Hepatocyte (in vitro differentiated cells): Measurements from ENCODE around the gene WASF3. TPM values are rescaled to one million over a fixed set of nuclear protein-coding genes. Genes with fewer than 3 reads are reported as not detected.

ENCODE experiments used
- DNase-seq: peaks from one replicate; pipeline ENCODE4 v3.0.0-alpha.2; 2016; ENCODE audit warnings: low spot score
- H2AFZ ChIP-seq: fragments of 200-600 bp; sonication (generic); 2 replicates; pipeline ENCODE4 v1.6.0; 2016; ENCODE audit warnings: antibody characterized with exemption, mild to moderate bottlenecking
- H3K27ac ChIP-seq: fragments of 200-600 bp; sonication (generic); 2 replicates; pipeline ENCODE4 v1.5.1; 2016; ENCODE audit warnings: mild to moderate bottlenecking
- H3K27me3 ChIP-seq: fragments of 200-600 bp; sonication (generic); 2 replicates; pipeline ENCODE4 v1.6.1; 2016
- H3K36me3 ChIP-seq: fragments of 200-600 bp; sonication (generic); replicated peaks from 2 replicates; pipeline ENCODE4 v1.5.1; 2016; ENCODE audit warnings: low read depth; ENCODE audit not compliant: insufficient read depth
- H3K4me1 ChIP-seq: fragments of 200-600 bp; sonication (generic); 2 replicates; pipeline ENCODE4 v1.5.1; 2016; ENCODE audit warnings: mild to moderate bottlenecking, moderate library complexity; ENCODE audit not compliant: insufficient read depth
- H3K4me2 ChIP-seq: fragments of 200-600 bp; sonication (generic); 2 replicates; pipeline ENCODE4 v1.6.0; 2016
- H3K4me3 ChIP-seq: fragments of 200-600 bp; sonication (generic); 2 replicates; pipeline ENCODE4 v1.5.1; 2016; ENCODE audit warnings: mild to moderate bottlenecking
- H3K79me2 ChIP-seq: fragments of 200-600 bp; sonication (generic); 2 replicates; pipeline ENCODE4 v1.6.0; 2017; ENCODE audit warnings: mild to moderate bottlenecking
- H3K9me2 ChIP-seq: fragments of 200-600 bp; sonication (generic); replicated peaks from 2 replicates; pipeline ENCODE4 v1.6.0; 2017; ENCODE audit warnings: mild to moderate bottlenecking; ENCODE audit not compliant: insufficient read depth
- H3K9me3 ChIP-seq: fragments of 200-600 bp; sonication (generic); 2 replicates; pipeline ENCODE4 v1.5.1; 2016; ENCODE audit warnings: low read depth, mild to moderate bottlenecking
- H4K20me1 ChIP-seq: fragments of 200-600 bp; sonication (generic); 2 replicates; pipeline ENCODE4 v1.6.0; 2016; ENCODE audit warnings: mild to moderate bottlenecking; ENCODE audit not compliant: insufficient read depth, poor library complexity, severe bottlenecking
- EZH2 ChIP-seq: fragments of 200-600 bp; sonication (generic); IDR thresholded peaks from 2 replicates; pipeline ENCODE4 v1.6.1; 2016; ENCODE audit warnings: antibody characterized with exemption, mild to moderate bottlenecking, borderline replicate concordance
- EZH2phosphoT487 ChIP-seq: fragments of 200-600 bp; sonication (generic); IDR thresholded peaks from one replicate; pipeline ENCODE4 v1.6.1; 2018; ENCODE audit warnings: antibody characterized with exemption, mild to moderate bottlenecking, low read depth, moderate library complexity; ENCODE audit not compliant: unreplicated experiment, severe bottlenecking
- WGBS: methylation state at CpG from one replicate; pipeline ENCODE4 v1.1.6; 2016; ENCODE audit warnings: low lambda C conversion rate; ENCODE audit errors: missing lambda C conversion rate; 5-methylcytosine and 5-hydroxymethylcytosine counted together
- polyA plus RNA-seq: library from polyadenylated mRNA; unstranded; fragments of >200 nt; fragmentation: Nextera tagmentation; extraction: Ambion mirVana; gene quantifications from 2 replicates; pipeline ENCODE4 v1.2.1, GENCODE V29; 2016
- total RNA-seq: library from RNA; depleted of rRNA; stranded (reverse); fragments of >200 nt; gene quantifications from 2 replicates; pipeline ENCODE4 v1.2.3, GENCODE V29; 2014
- TF ChIP-seq, protein P1 (sequence below): fragments of 200-600 bp; sonication (generic); IDR thresholded peaks from 2 replicates; pipeline ENCODE4 v1.5.1; 2016; ENCODE audit warnings: antibody characterized with exemption, mild to moderate bottlenecking; ENCODE audit not compliant: poor library complexity

Gene WASF3
- total and polyA plus RNA-seq, 2 experiments from 2014 or later = 10.4 to 17.8 TPM

DNA sequence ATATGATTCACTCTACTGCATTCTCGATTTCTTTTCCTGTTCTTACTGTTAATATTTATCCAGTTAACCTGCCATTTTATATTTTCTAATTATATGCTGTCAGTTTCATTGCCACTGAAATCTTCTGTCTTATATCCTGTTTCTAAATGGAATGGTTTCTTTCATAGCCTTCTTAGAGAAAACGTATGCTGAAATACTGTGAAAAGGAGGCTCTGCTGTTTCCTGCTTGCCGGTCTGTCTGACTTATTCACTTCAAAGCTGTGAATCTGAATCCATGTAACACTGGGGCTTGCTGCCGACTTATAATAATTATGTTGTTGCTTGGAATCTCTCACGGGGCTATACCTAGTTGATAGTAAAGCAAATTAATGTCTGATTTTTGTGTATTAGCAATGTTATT lies 123.1 kb downstream of the WASF3 start:
- H3K79me2 ChIP-seq = no peaks in the 10 kb centered on the region
- H3K36me3 ChIP-seq = no peaks in the 10 kb centered on the region
- no peak overlapping the region for H2AFZ ChIP-seq
- H3K4me1 ChIP-seq = no peaks in the 10 kb centered on the region
- no peak overlapping the region for H3K4me3 ChIP-seq
- TF ChIP-seq EZH2 (no peak), EZH2phosphoT487 (no peak)
- TF ChIP-seq, protein P1, sequence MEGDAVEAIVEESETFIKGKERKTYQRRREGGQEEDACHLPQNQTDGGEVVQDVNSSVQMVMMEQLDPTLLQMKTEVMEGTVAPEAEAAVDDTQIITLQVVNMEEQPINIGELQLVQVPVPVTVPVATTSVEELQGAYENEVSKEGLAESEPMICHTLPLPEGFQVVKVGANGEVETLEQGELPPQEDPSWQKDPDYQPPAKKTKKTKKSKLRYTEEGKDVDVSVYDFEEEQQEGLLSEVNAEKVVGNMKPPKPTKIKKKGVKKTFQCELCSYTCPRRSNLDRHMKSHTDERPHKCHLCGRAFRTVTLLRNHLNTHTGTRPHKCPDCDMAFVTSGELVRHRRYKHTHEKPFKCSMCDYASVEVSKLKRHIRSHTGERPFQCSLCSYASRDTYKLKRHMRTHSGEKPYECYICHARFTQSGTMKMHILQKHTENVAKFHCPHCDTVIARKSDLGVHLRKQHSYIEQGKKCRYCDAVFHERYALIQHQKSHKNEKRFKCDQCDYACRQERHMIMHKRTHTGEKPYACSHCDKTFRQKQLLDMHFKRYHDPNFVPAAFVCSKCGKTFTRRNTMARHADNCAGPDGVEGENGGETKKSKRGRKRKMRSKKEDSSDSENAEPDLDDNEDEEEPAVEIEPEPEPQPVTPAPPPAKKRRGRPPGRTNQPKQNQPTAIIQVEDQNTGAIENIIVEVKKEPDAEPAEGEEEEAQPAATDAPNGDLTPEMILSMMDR = no peak
- H3K9me3 ChIP-seq = no peaks in the 10 kb centered on the region
- WGBS = 72% methylated on average over 5 of the region's 5 CpGs
- no peaks in the 10 kb centered on the region for H3K27me3 ChIP-seq
- DNase-seq = no peak
- H3K9me2 ChIP-seq = no peaks in the 10 kb centered on the region
- no peaks in the 10 kb centered on the region for H4K20me1 ChIP-seq
- peak overlapping the region; percentile 28 for H3K27ac ChIP-seq
- H3K4me2 ChIP-seq = peak overlapping the region; percentile 51

DNA sequence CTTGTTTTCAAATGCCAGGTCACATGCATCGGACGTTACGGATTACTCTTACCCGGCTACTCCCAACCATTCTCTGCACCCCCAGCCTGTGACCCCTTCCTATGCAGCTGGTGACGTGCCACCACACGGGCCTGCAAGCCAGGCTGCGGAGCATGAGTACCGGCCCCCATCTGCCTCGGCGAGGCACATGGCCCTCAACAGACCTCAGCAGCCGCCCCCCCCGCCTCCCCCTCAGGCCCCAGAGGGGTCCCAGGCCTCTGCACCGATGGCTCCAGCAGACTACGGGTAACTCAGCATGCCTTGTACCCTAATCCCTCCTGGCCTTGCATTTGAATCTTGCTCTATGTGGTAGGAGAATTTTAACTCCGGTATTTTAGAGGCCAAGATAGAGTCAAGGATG lies 123.6 kb downstream of the WASF3 start:
- TF ChIP-seq, protein P1 = no peak
- TF ChIP-seq EZH2phosphoT487 (no peak), EZH2 (no peak)
- no peak overlapping the region for H3K4me3 ChIP-seq
- no peaks in the 10 kb centered on the region for H3K79me2 ChIP-seq
- H3K9me3 ChIP-seq = no peaks in the 10 kb centered on the region
- no peaks in the 10 kb centered on the region for H4K20me1 ChIP-seq
- no peaks in the 10 kb centered on the region for H3K9me2 ChIP-seq
- H2AFZ ChIP-seq = no peak overlapping the region
- H3K27me3 ChIP-seq = no peaks in the 10 kb centered on the region
- no peaks in the 10 kb centered on the region for H3K36me3 ChIP-seq
- no peak overlapping the region for H3K27ac ChIP-seq
- no peak for DNase-seq
- H3K4me2 ChIP-seq = no peak overlapping the region
- 89% methylated on average over 15 of the region's 15 CpGs for WGBS
- H3K4me1 ChIP-seq = no peaks in the 10 kb centered on the region

DNA sequence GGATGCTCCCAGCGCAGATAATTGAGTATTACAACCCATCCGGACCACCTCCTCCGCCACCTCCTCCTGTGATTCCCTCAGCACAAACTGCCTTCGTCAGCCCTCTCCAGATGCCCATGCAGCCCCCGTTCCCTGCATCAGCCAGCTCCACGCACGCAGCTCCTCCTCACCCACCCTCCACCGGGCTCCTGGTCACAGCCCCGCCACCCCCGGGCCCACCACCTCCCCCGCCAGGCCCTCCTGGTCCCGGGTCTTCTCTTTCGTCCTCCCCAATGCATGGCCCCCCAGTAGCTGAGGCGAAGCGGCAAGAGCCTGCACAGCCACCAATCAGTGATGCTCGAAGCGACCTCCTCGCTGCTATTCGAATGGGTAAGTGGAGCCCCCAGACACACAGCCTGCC lies 125.1 kb downstream of the WASF3 start:
- Histone ChIP-seq H4K20me1 (no peaks in the 10 kb centered on the region), H3K4me1 (no peaks in the 10 kb centered on the region), H3K9me2 (no peaks in the 10 kb centered on the region), H2AFZ (no peak overlapping the region), H3K4me2 (no peak overlapping the region), H3K9me3 (no peaks in the 10 kb centered on the region), H3K79me2 (no peaks in the 10 kb centered on the region), H3K4me3 (no peak overlapping the region), H3K27me3 (no peaks in the 10 kb centered on the region), H3K27ac (no peak overlapping the region), H3K36me3 (no peaks in the 10 kb centered on the region)
- no peak for DNase-seq
- over 99% methylated on average over 14 of the region's 19 CpGs for WGBS
- TF ChIP-seq EZH2phosphoT487 = no peak
- no peak for TF ChIP-seq EZH2
- TF ChIP-seq, protein P1 = no peak

DNA sequence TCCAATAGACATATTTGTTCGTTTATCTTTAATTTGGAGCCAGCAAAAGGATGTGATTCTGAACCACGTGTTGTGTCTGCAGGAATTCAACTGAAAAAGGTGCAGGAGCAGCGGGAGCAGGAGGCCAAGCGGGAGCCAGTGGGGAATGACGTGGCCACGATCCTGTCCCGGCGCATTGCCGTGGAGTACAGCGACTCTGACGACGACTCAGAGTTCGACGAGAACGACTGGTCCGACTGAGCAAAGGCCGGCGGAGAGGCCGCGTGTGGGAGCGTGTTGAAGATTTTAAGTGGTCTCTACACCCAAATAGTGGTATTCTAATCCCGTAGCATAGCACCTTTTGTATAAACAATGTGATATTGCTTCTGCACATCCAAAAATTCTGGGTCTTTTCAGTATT lies 128.1 kb downstream of the WASF3 start:
- DNase-seq = no peak
- no peak overlapping the region for H3K4me3 ChIP-seq
- H3K9me3 ChIP-seq = no peaks in the 10 kb centered on the region
- H3K36me3 ChIP-seq = no peaks in the 10 kb centered on the region
- no peaks in the 10 kb centered on the region for H3K4me1 ChIP-seq
- 98% methylated on average over 22 of the region's 22 CpGs for WGBS
- H3K4me2 ChIP-seq = no peak overlapping the region
- H2AFZ ChIP-seq = no peak overlapping the region
- no peak overlapping the region for H3K27ac ChIP-seq
- H3K79me2 ChIP-seq = no peaks in the 10 kb centered on the region
- no peaks in the 10 kb centered on the region for H3K27me3 ChIP-seq
- no peaks in the 10 kb centered on the region for H4K20me1 ChIP-seq
- no peaks in the 10 kb centered on the region for H3K9me2 ChIP-seq
- no peak for TF ChIP-seq EZH2phosphoT487
- TF ChIP-seq, protein P1 = no peak
- no peak for TF ChIP-seq EZH2
